GM19351 (cell line): Measurements from ENCODE around the gene DRD2.
"Not testable (repeated sequence)": the region's sequence is repeated elsewhere in the genome, so short reads cannot be mapped to it uniquely, and the experiment has no call there.

Source experiments
- ATAC-seq: cut with Tn5 transposase; IDR thresholded peaks from one replicate; pipeline ENCODE4 v1.9.1; 2021; ENCODE audit warnings: mild to moderate bottlenecking, moderate library complexity; ENCODE audit not compliant: unreplicated experiment

The DRD2 gene

DNA sequence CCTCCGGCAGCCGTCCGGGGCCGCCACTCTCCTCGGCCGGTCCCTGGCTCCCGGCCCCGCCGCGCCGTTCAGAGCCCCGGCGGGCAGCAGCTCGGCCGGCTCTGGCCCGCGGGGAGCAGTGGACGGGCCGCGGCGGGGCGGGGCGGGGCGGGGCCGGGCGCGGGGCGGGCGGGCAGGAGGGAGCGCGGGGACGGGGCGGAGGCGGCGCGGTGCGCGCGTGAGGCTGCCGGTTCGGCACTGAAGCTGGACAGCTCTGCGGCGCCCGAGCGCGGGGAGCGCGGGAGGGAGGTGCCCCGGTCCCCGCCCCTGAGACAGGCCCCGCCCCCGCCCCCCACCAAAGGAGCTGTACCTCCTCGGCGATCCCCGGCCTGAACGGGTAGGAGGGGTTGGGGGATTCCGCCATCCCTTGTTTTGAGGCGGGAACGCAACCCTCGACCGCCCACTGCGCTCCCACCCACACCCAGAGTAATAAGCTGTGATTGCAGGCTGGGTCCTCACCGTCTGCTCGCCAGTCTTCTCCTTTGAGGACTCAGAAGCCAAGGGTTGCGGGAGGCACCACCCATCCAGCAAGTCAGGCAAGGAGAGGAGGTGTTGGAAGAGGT is at the start of gene DRD2:
TSS of gene DRD2 (minus strand) at position 239 of the 602 bp plus-strand sequence. CDS start 50,747 bp downstream, outside the sequence.
- no peak for ATAC-seq

DNA sequence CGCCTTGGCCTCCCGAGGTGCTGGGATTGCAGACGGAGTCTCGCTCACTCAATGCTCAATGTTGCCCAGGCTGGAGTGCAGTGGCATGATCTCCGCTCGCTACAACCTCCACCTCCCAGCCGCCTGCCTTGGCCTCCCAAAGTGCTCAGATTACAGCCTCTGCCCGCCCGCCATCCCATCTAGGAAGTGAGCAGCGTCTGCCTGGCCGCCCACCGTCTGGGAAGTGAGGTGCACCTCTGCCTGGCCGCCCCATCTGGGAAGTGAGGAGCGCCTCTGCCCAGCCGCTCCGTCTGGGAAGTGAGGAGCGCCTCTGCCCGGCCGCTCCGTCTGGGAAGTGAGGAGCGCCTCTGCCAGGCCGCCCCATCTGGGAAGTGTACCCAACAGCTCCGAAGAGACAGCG is 48.7 kb upstream of the DRD2 start:
- not testable (repeated sequence) for ATAC-seq

DNA sequence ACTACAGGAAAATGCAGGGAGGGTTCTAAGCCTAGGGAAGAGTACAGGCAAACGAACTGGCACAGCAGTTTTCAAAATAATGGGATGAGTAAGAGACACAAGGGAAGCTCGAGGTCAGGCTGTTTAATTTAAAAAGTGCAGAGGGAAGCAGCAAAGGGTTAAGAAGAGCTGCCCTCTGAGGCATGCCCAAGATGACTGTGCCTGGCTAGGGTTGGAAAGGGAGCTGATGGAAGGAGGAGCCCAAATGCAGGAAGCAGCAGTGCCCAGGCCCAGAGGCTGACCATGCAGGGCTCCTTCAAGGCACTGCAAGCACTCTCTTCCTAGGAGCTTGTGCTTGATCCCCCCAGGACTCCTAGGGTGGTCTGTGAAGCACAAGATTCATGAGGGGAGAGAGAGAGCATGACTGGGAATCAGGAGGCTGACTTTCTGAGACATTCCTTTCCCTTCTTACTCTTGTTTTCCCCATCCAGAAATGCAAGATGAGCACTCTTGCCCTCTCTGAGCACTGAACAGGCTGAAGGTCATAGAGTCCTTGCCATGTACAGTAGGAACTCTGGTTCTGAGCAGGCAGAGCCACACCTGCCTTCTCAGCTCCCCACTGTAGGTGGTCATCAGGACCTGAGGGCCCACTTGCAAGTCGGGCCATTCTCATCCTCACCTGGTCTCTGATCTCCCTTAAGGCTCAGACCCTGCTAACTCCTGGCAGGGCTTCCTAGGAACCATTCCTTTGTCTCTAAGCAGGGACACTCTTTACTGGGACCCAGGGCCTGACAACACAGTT is 46.7 kb upstream of the DRD2 start:
- no peak for ATAC-seq

DNA sequence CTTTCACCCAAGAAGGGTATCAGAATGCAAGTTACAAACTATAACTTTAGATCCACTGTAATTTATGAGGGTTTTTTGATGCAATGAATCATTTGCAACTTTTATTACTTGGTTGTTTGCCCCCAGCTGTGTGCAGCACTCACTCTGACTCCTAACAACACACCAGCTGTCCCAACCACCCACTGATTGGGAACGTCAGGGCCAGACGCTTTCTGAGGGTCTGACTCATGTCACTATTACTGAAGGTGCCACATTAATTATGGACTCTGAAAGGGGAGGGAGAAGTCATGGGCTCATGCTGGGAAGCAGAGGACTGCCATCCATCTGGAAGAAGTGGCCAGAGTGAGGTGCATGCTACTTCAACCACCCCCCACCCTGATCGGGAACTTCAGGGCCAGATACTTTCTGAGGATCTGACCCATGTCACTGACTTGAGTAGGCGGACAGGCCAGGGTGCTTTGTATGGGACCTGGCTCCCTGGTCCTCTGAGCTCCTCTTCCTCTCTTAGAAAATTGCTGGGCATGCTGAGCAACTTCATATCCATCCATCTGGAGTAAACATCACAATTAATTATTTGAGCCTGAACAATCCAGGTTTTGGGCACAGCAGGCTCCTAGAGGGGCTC is 44.9 kb upstream of the DRD2 start:
- no peak for ATAC-seq

DNA sequence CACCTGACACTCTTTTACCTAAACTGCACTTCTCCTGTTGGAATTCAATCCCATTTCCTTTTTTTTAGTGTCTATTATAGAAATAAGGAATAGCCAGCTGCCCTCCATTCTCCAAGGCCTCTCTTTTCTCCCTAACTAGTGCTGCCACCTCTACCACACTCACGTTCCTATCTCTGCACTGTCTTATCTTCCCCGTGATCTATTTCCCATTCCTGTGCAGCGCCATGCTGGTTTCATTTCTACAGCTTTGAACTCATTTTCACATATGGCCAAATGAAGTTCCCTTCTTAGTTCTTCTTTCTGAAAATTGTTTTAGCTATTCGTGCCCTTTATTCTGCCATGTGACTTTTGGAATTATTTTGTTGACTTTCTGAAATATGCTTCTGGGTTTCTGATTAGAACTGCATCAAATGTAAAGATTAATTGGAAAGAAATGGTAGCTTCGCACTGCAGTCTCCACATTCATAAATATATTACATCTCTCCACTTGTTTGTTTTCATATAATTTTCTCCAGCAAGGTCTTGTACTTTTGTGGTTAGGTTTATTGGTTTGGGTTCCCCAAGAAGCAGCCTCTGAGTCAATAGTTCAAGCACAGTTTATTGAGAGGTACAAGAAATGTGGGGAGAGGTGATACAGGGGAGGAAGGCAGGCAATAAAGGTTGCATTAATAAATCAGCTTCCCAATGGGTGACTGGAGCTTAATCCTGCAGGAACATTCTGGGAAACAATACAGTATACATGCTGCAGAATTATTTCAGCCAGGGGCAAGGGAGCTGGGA is 43.7 kb upstream of the DRD2 start:
- no peak for ATAC-seq

DNA sequence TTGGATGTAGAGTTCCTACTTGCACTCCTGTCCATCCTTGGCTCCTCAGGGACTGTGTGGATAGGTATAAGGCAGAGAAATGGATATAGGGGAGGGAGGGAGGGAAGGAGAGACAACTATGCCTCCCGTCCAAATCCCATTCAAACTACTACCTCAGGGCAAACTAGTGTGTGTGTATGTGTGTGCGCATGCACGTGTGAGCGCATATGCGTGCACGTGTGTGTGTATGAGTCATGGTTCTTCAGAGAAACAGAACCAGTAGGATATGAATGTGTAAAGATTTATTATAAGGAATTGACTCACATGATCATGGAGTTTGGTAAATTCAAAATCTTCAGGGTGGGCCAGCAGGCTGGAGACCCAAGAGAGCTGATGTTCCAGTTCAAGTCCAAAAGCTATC is 42.2 kb upstream of the DRD2 start:
- no peak for ATAC-seq

DNA sequence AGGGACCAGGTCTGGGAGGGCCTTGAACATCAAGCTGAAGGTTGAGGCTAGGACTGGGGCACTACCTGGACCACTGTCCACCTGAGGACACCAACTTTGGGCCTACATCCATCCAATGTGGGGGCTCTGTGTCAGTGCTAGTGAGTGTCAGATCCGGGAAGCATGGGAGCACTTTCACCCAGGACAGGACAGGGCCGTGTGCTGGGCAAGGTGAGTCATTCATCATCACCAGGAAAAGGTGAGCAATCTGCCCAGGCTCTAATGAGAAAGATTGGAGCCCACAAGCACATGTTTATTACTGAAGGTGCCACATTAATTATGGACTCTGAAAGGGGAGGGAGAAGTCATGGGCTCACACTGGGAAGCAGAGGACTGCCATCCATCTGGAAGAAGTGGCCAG is 39.7 kb upstream of the DRD2 start:
- ATAC-seq = no peak

DNA sequence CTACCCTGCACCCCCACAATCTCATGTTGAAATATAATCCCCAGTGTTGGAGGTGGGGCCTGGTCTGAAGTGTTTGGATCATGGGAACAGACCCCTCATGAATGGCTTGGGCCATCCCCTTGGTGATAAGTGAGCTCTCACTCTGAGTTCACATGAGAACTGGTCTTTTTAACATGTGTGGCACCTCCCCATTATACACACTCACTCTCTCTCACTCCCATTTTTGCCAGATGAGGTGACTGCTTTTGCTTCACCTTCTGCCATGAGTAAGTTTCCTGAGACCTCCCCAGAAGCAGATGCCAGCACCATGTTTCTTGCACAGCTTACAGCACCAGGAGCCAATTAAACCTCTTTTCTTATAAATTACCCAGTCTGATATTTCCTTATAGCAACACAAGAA is 32.1 kb upstream of the DRD2 start:
- ATAC-seq = no peak

DNA sequence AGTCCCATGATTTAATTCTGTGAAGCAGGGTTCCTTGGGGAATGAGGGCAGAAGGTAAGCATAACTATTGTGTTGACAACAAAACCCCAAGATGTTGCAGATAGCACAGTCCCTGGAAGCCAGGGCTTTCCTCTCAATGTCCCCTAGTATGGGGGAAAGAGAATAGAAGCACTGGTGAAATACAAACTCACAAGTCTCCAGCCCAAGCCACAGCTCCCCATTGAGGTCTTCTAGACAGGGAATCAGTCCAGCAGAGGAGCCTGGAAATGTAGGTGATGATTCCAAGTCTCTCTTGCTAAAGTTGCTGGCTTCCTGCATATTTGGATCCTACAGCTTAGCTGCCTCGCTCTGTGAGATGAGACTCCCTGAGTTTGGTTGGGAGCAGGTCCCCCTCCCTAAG is 31.7 kb upstream of the DRD2 start:
- no peak for ATAC-seq

DNA sequence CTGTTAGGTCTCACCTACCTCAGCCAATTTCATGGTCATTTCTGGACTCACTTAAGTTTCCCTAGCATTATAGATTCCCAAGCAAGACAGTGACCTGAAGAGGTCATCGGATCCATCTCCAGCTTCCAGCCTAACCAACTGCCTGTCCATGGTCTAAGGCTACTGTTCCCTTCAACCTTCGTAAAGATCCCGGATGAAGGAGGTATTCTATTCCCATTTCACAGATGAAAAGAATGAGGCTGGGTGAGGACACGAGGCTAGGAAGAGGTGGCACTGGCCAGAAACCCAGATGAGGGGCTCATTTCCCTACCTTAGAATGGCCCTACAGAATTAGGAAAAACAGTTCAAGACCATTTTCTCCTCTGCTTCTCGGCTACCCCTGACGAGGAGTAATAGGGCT is 31.3 kb upstream of the DRD2 start:
- ATAC-seq = no peak

DNA sequence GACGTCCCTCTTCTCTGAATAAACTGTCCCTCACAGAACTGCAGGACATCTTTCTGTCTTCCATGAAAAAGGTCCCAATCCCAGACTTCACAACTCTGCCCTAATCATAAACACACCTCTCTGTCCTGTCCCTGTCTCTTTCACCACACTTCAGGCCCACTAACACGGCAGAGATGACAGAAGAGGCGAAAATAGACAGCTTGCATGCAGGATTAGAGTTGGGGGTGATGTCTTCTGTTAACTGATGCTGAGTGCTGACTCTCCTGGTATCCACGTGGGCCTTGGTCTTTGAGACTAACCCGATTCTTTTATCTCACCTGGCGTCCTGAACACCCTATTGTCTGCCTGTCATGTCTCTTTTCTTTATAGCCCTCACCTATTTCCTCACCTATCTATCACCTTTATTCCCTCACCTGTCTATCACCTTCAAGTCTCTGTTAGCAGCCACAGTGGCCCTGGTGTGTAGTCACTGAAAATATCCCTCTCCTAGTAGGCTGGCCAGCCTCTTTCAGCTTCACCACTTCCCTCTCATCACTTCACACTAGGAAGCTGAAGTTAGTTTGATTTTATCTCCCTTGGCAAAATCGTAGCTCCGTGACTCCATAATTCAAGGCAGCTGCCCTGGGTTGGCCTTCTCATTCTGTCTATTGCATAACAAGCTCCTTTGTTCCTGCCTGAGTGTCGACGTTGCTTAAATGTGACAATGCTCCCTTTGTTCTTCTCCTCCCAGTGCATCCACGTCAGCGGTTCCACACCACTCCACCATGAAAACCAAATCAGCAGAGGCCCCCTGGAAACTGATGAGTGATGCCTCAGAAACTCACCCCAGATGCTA is 30.6 kb upstream of the DRD2 start:
- no peak for ATAC-seq

DNA sequence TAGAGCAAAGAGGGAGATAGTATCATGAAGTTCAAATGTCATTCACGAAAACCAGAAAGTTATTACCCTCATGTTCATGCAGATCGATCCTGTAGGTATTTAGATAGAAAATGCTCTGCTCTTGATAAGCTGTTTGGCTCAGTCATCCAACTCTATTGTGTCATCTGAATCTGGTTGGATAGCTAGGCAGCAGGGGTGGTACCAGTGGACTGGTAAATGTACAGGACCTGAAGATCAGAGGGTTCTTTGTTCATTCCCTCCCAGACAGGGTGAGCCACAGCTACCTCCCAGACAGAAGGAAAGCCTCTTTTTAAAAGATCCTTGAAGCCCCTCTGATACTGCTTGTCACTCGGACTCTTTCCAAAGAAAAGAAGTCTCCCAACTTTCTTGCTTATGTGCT is 29.8 kb upstream of the DRD2 start:
- ATAC-seq = no peak

DNA sequence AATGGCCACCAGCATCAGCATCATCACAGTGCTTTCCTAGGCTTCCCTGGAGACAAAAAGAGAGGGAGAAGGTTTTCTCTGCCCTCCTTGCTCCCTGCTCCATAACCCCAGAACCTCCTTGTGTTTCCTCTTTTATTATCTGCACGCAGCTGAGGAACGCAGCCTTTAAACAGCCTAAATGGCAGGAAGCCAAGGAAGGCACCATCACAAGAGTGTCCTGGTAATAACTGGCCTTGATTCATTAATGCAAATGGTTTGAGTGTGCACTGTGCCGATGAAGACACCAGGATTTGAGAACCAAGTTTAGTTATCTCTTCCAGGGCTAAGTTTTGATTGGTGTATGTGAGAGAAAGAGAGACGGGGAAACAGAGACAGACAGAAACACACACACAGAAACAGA is 29.4 kb upstream of the DRD2 start:
- no peak for ATAC-seq

DNA sequence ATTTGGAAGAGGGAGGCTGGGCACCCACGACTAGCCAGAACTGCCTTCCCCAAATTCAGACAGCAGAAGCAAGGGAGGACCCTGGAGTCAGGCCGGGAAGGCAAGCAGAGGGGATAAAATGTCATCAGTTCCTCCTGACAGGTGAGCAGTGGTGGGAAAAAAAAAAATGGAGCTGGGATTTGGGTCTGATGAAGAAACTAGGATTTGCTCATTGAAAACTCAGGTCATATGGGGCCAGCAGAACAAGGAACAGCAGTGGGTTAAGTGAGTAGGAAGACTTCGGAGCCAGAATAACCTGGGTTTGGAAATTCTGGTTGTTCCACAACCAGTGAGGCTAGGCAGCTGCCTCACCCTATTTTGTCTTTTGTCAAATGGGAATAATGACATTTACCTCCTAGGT is 28.9 kb upstream of the DRD2 start:
- no peak for ATAC-seq

DNA sequence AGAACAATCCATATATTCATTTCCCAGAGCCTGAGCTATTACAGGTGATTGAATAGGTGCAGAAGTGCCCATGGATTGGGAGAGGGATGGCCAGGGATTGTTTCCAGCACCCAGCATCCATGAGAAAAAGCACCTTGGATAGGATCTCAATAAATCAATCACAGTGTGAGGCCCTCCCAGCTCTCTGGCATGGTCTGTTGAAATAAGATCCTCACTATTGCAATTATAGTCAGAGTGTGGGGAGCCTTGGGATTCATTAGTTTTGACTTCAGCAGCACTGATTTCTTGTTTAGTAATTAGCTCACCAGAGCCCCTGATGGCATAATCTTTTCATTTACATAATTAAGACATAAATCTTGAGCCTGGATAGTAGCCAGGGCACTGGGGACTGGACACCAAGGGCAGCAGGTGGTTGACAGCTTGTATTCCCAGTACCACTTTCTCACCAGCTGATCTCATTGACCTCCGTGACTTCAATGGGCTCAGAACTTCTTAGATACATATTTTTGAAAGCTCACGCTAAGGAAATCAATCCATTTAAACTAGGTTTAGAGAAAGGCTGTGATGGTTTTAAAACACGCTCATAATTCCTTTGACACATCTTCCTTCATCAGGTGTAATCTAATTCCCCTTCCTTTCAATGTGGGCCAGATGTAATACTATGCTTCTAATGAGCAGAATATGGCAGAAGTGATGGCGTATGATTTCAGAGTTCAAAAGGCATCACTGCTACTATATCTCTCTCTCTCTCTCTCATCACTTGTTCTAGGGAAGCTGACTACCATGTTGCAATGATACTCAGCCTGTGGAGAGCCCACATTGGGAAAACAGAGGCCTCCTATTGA is 22.1 kb upstream of the DRD2 start:
- no peak for ATAC-seq

DNA sequence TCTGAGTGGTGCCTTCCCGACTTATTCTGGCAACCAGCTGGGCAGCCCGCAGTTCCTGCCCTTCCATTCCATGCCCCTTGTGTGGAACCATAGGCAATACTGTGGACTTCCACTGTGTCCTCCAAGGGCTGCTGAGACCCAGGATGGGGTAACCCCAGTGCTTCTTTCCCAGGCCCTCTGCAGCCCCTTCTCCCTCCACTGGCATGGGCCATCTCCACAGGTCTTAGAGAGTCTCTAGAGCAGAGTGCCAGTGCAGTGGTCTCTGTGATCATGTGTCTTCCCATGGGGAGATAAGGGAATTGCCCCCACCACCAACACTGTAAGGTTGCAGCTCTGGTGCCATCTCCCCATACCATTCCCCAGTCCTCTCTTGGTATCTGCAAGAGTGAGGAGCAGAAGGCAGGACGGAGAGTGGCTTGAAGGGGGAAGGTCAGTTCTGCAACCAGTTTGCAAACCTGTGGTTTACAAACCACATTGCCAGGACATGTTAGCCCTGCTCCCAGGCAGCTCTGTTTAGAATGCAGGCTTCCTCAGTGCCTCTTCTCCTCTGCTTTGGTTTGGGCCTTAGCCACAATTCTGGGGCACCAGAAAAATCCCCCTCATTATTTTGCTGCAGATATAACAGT is 20.9 kb upstream of the DRD2 start:
- no peak for ATAC-seq

DNA sequence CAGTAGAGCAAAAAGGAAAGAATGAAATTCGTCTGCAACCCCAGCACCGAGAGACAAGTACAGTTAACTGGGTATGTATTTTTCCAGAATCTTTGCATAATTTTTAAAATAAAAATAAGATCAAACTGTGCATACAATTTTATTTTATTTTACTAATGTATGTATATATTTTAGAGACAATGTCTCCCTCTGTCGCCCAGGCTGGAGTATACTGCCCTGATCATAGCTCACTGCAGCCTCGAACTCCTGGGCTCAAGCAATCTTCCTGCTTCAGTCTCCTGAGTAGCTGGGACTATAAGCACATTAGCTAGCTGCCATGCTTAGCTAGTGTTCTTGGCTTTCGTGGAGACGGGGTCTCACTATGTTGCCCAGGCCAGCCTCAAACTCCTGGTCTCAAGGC is 18.8 kb upstream of the DRD2 start:
- no peak for ATAC-seq

DNA sequence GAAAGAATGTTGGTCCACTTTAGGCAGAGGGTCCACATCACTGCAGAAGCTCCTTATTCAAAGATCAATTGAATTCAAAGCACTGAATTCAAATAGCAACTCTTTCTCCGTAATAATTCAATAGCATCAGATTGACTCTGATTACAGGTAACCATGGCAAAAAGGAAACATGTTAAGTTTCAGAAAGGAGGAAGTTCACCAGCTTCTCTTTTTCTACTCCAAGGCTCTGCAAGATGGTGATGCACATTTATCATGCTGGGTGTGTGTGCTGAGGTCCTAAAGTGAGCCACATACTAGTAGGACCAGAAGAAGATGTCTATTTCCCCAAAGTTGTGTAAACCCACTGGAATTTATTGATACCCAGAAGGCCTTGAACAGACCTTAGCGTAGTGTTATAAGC is 18.0 kb upstream of the DRD2 start:
- no peak for ATAC-seq

DNA sequence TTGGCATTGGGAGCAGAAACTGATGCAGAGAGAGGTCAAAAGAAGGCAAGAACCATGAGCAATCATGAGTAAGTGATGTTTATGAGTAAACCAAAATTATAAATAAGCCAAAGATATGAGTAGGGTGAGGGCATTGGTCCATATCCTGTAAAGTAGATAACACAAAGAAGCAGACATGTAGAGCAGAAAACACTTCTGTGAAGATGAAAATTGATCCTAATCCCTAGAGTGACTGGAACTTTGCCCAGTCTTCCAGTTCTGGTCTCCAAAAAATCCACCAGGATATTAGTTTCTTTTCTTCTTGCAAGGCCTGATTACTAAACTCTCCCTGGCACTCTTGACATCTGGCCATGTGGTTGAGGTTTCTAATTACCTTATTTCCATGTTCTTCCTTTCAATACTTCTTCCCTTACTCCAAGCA is 13.7 kb upstream of the DRD2 start:
- no peak for ATAC-seq
